Mesothelial cell of epicardium (in vitro differentiated cells): ENCODE results near the gene CCDC71. TPM values are rescaled to one million over a fixed set of nuclear protein-coding genes. Genes with fewer than 3 reads are reported as not detected.

Experiments used
- DNase-seq, 2 experiments: peaks; one replicate each; pipeline ENCODE4 v3.0.0; 2021; ENCODE audit warnings: low spot score in 2 of 2; ENCODE audit not compliant: unreplicated experiment in 2 of 2
- H3K27ac Mint-ChIP-seq: 2 replicates; pipeline ENCODE4 v1.8.0; 2021; ENCODE audit warnings: mixed read lengths
- H3K27me3 Mint-ChIP-seq: 2 replicates; pipeline ENCODE4 v1.8.0; 2021; ENCODE audit warnings: low read depth, mixed read lengths
- H3K36me3 Mint-ChIP-seq: 2 replicates; pipeline ENCODE4 v1.8.0; 2021; ENCODE audit warnings: mixed read lengths
- H3K4me1 Mint-ChIP-seq: 2 replicates; pipeline ENCODE4 v1.8.0; 2021; ENCODE audit warnings: mixed read lengths
- H3K4me3 Mint-ChIP-seq: 2 replicates; pipeline ENCODE4 v1.8.0; 2021; ENCODE audit warnings: mild to moderate bottlenecking, moderate library complexity, mixed read lengths
- H3K9me3 Mint-ChIP-seq: 2 replicates; pipeline ENCODE4 v1.8.0; 2021; ENCODE audit warnings: mixed read lengths
- total RNA-seq: library from RNA; stranded (reverse); gene quantifications from 3 replicates; pipeline ENCODE4 v1.2.1, GENCODE V29; 2021
- TF ChIP-seq, protein P1 (sequence below): fragments of 200-600 bp; sonication (generic); IDR thresholded peaks from one replicate; pipeline ENCODE4 v1.5.0; 2021; ENCODE audit warnings: antibody characterized with exemption; ENCODE audit not compliant: unreplicated experiment

Gene CCDC71
- total RNA-seq, 1 donor from 2014 or later = 28.9 TPM

DNA sequence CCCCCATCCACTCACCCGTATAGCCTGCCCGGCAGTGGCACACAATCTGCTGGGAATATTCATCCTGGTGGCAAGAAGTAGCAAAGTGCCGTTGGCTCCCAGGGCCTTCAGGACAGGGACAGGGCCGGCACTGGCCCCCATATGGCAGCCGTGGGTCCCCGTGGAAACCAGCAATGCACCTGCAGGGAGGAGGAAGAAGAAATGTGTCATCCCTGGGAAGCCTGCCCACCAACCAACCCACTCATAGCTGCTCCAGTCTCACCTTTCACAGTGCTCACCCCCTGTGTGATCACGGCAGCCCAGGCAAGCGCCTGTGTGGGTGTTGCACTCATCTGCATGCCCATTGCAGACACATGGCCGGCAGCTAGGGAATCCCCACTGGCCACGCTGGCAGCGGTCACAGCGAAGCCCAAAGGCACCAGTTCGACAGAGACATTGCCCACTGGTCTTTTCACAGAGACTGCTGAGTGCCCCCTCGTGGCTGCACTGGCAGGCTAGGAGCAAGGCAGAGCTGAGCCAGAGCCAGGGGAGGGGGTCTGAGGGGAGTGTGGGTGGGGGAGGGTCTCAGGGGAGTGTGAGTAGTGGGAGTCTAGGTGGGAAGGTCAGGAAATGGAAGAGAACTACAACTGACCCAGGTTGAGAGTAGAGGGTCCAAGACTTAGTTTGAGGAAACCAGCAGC lies 41.0 kb downstream of the CCDC71 start:
- no peak for DNase-seq
- H3K4me3 Mint-ChIP-seq = no peak overlapping the region
- TF ChIP-seq, protein P1, sequence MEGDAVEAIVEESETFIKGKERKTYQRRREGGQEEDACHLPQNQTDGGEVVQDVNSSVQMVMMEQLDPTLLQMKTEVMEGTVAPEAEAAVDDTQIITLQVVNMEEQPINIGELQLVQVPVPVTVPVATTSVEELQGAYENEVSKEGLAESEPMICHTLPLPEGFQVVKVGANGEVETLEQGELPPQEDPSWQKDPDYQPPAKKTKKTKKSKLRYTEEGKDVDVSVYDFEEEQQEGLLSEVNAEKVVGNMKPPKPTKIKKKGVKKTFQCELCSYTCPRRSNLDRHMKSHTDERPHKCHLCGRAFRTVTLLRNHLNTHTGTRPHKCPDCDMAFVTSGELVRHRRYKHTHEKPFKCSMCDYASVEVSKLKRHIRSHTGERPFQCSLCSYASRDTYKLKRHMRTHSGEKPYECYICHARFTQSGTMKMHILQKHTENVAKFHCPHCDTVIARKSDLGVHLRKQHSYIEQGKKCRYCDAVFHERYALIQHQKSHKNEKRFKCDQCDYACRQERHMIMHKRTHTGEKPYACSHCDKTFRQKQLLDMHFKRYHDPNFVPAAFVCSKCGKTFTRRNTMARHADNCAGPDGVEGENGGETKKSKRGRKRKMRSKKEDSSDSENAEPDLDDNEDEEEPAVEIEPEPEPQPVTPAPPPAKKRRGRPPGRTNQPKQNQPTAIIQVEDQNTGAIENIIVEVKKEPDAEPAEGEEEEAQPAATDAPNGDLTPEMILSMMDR = no peak
- peaks cover 23% of the 10 kb centered on the region for H3K36me3 Mint-ChIP-seq
- H3K27me3 Mint-ChIP-seq = no peaks in the 10 kb centered on the region
- H3K9me3 Mint-ChIP-seq = no peaks in the 10 kb centered on the region
- H3K27ac Mint-ChIP-seq = no peak overlapping the region
- no peaks in the 10 kb centered on the region for H3K4me1 Mint-ChIP-seq

DNA sequence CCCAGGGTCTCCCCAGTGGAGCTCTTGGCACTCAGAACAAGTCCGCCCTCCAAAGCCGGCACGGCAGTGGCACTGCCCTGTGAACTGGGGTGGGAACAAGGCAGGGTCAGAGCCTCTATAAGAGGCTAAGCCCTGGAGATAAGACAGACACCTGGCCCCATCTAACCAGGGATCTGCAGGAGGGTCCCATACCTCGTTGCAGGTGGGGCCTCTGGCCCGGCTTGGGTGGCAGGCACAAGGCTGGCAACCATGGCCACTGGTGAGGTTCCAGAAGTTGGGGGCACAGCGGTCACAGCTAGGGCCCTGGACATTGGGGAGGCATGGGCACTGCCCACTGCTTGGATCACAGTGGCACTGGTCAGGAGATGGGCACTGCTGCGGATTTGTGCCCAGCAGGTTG lies 41.9 kb downstream of the CCDC71 start:
- no peaks in the 10 kb centered on the region for H3K9me3 Mint-ChIP-seq

DNA sequence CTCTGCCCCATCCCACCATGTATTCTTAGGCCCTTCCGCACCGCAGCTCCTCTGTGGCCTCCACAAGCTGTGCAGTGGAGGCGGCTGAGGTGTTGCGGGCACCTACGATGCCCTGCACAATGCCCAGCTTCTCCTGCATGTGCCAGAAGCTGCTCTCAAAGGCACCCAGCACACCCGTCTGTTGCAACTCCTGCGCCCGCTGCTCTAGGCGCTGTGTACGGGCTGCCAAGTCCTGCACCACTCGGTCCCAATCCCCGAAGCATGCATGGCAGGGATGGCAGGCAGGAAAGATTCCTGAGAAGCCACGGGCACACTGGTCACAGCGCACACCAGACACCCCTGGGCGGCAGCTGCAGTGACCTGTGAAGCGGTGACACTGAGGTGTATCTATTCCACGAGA lies 42.4 kb downstream of the CCDC71 start:
- TF ChIP-seq, protein P1 = no peak
- no peaks in the 10 kb centered on the region for H3K9me3 Mint-ChIP-seq
- H3K36me3 Mint-ChIP-seq = peaks cover 19% of the 10 kb centered on the region
- no peak overlapping the region for H3K27ac Mint-ChIP-seq
- H3K4me1 Mint-ChIP-seq = peaks cover 11% of the 10 kb centered on the region
- DNase-seq = no peak
- no peaks in the 10 kb centered on the region for H3K27me3 Mint-ChIP-seq
- H3K4me3 Mint-ChIP-seq = no peak overlapping the region

More for the DNA sequence above, 41.9 kb downstream of the CCDC71 start:
- no peak for DNase-seq
- H3K4me1 Mint-ChIP-seq = peaks cover 8% of the 10 kb centered on the region
- TF ChIP-seq, protein P1 = no peak
- H3K27ac Mint-ChIP-seq = no peak overlapping the region
- peaks cover 18% of the 10 kb centered on the region for H3K36me3 Mint-ChIP-seq
- H3K27me3 Mint-ChIP-seq = no peaks in the 10 kb centered on the region
- H3K4me3 Mint-ChIP-seq = no peak overlapping the region

DNA sequence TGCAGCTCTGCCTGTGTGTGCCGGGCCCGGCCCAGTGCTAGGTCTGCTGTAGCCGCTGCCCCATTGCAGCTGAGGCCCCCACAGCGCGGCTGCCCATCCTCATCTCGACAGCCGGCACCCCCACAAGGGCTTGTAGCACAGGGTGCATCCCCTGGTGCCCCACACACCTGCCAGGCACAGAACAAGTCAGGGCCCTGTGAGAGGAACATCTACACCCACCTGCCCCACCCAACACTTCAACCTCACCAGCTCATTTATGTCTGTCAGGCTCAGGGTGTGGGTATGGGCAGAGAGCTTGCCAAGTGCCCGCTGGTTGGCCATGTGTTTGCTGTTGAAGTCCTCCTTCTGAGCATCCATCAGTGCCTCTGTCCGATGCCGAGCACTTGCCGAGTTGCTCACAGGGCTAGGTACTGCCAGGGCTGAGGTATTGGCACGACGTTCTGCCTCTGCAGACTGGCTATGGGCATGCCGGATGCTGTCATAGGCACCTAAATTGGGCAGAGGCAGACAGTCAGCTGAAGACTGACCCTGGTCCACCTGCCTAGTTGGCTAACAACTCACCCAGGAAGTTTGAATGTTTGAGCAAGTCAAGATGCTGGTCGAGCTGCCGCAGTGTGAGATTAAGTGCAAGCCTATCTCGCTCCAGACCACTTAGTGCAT lies 43.1 kb downstream of the CCDC71 start:
- Mint-ChIP-seq H3K4me1 (peaks cover 11% of the 10 kb centered on the region), H3K27ac (no peak overlapping the region), H3K27me3 (no peaks in the 10 kb centered on the region), H3K4me3 (no peak overlapping the region), H3K9me3 (no peaks in the 10 kb centered on the region), H3K36me3 (peaks cover 15% of the 10 kb centered on the region)
- TF ChIP-seq, protein P1 = no peak
- no peak for DNase-seq

DNA sequence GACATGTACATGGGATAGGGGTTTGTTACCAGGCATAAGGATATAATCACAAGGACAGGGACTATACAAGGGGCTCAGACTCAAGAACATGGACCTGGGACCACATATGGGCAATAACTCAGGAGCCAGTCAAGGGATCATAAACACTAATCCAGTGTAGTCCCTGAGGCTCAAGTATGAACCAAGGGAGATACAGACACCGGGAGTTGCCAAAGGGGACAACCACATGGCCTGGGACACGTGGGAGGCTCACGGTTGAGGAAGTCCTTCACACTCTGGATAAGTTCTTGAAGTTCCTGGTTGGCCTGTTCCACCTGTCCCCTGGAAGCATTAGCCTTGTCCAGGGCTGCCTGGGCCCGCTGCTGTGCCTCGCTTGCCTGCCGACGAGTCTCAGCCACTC lies 43.7 kb downstream of the CCDC71 start:
- Mint-ChIP-seq H3K4me3 (peak overlapping the region; percentile 39), H3K27ac (peak overlapping the region; percentile 89), H3K27me3 (no peaks in the 10 kb centered on the region), H3K9me3 (no peaks in the 10 kb centered on the region), H3K36me3 (peaks cover 14% of the 10 kb centered on the region), H3K4me1 (peaks cover 11% of the 10 kb centered on the region)
- DNase-seq = no peak
- TF ChIP-seq, protein P1 = no peak
